NCI-H2196 treated with DMSO at 0.1 percent for 48 hours (cell line): Measurements from ENCODE around the gene SLC22A13.
A peak's percentile ranks its signal among the peaks of the same experiment; 100 is the strongest.
"Not testable (repeated sequence)": the region's sequence is repeated elsewhere in the genome, so short reads cannot be mapped to it uniquely, and the experiment has no call there.

Experiments
- DNase-seq: peaks from one replicate; lab custom pipeline; 2025; ENCODE audit not compliant: unreplicated experiment; lab: John Stamatoyannopoulos, UW

SLC22A13 gene, protein sequence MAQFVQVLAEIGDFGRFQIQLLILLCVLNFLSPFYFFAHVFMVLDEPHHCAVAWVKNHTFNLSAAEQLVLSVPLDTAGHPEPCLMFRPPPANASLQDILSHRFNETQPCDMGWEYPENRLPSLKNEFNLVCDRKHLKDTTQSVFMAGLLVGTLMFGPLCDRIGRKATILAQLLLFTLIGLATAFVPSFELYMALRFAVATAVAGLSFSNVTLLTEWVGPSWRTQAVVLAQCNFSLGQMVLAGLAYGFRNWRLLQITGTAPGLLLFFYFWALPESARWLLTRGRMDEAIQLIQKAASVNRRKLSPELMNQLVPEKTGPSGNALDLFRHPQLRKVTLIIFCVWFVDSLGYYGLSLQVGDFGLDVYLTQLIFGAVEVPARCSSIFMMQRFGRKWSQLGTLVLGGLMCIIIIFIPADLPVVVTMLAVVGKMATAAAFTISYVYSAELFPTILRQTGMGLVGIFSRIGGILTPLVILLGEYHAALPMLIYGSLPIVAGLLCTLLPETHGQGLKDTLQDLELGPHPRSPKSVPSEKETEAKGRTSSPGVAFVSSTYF

DNA sequence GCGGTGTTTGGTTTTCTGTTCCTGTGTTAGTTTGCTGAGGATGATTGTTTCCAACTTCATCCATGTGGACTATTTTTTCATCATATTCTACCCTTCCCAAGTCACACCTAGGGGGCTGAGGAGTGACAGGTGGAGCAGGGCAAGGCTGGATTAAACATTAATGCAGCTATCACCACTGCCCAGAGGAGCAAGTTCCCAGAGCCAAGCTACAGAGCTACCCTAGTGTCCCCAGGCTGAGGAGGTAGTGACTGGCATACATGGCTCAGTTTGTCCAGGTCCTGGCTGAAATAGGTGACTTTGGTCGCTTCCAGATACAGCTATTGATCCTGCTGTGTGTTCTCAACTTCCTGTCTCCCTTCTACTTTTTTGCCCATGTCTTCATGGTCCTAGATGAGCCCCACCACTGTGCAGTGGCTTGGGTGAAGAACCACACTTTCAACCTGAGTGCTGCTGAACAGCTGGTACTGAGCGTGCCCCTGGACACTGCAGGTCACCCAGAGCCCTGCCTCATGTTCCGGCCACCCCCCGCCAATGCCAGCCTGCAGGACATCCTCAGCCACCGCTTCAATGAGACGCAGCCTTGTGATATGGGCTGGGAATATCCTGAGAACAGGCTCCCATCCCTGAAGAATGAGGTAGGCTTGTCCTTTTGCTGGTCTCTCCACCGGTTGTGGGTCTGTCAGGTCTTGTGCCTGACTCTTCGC, at the start of gene SLC22A13:
SLC22A13 (plus strand) TSS at position 209 of the 704 bp plus-strand sequence; CDS start at position 258, 49 bp downstream.
- DNase-seq, result no peak

- no peak for DNase-seq
Measured at GRCh38 chr3:38219609-38220197, 45.9 kb upstream of the SLC22A13 start.

- DNase-seq, result no peak
Measured at GRCh38 chr3:38221005-38221404, 44.6 kb upstream of the SLC22A13 start.

DNA sequence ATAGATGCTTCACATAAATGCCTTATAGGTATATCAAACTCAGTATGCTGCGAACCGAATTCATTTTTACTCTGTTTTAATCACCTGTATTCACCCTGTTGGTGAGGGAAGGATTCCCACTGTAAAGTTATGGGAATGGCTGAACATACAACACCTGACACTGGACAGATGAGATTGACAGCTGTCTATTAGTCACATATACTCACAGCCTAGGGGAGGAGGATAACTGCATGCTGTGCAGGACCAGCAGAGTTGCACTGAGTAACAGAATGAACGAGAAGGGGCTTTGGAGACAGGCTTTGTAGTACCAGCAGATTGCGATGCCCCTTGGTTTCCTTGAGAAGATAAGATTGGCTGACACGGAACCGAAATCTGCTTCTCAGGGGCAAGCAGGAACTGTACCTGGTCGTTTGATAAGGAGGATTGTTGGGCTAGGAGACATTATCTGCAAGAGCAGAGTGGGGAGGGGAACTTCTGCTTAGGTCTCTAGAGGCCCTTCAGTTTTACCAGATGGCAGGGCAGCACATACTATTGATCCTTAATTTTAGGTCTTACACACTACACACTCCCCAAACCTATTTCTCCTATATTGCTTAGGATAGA, 43.5 kb upstream of the SLC22A13 start:
- DNase-seq, result no peak

- DNase-seq, result no peak
Measured at GRCh38 chr3:38224357-38224756, 41.3 kb upstream of the SLC22A13 start.

DNA sequence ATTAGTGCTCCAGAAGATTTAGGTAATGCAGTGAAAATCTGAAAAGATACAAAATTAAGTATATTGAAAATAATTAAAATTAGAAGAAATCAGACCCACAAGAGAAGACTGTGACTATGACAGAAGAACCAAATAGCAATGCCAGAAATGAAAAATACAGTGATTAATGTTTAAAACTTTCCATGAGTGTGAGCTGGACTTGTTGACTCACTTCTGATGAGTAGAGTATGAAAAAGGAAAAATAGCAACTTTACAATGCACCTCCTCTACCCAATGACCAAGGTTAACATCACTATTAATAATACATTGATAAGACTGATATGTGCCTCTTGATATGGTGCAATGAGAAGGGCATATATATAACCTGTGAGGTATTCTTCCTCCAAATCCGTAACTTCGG, 39.3 kb upstream of the SLC22A13 start:
- DNase-seq, result no peak

DNA sequence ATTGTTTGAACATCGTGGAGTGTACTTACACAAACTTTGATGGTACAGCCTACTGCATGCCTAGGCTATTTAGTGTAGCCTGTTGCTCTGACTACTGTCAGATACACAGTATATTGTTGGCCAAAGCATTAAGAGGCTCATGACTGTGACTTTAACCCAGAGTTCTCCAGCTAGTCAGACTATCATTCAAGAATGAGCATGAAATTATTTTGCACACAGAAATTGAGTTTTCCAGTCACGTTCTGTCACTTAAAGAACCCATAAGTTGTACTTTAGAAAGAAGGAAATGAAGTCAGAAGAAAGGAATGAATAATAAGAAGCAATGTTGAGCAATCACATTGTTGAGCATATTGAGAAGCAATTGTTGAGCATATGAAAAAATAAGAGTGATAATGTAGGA, 37.6 kb upstream of the SLC22A13 start:
- DNase-seq, result no peak

GRCh38 chr3:38229036-38229435, 36.6 kb upstream of the SLC22A13 start:
- DNase-seq, result no peak

DNA sequence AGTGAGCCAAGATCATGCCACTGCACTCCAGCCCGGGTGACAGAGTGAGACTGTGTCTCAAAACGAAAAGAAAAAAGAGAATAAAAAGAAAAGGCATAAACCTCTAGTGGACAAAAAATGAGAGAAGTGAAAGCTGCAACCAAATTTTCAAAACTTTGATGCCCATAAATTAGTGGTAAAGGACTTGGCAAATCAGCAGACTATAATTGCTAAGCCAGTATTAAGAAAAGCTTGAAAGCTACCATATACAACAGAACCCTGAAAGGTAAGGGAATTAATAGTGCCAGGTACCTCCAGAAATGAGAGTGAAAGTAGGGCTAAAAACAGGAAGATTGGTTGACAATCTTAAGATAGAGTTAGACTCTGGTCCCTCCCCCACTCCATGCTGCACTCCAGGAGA, 32.9 kb upstream of the SLC22A13 start:
- no peak for DNase-seq

DNA sequence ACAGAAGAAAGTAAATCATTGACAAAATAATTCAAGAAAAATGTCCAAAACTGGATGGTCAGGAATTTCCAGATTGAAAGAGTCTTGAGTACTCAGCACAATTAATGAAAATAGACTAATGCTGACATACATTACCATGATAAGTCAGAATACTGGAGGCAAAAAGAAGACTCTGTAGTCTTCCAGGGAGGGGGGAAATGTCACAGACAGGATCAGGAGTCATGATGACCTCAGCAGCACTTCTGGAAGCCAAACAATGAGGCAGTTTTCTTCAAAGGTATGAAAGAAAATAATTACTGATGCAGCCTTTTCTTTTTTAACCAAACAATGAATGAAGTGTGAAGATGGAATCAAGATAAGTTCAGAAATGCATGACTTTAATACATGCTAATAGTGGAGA, 30.1 kb upstream of the SLC22A13 start:
- no peak for DNase-seq

- no peak for DNase-seq
Measured at GRCh38 chr3:38238416-38239008, 27.1 kb upstream of the SLC22A13 start.

GRCh38 chr3:38242812-38243211, 22.8 kb upstream of the SLC22A13 start:
- DNase-seq, result not testable (repeated sequence)

DNA sequence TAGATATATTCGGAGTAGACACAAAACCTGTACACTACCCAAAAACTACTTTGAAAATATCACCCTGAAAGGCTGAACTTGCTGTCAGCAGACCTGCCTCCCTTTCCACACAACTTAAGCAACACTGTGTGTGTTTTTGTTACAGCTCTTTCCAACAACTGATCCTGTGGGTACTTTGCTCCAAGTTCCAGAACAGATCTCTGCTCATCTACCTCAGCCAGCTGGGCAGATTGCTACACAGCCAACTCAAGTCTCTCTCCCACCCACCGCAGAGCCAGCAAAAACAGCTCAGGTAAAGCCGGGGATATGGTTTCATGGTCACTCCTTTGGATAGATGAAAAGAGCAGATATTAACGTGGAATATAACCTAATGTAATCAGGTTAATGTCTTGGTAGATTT, 19.7 kb upstream of the SLC22A13 start:
- DNase-seq, result no peak

GRCh38 chr3:38247366-38248035, 18.1 kb upstream of the SLC22A13 start:
- peak; percentile 12 for DNase-seq

- no peak for DNase-seq
Measured at GRCh38 chr3:38250198-38250597, 15.4 kb upstream of the SLC22A13 start.

GRCh38 chr3:38251197-38251596, 14.4 kb upstream of the SLC22A13 start:
- no peak for DNase-seq

- DNase-seq, result no peak
Measured at GRCh38 chr3:38253704-38254103, 11.9 kb upstream of the SLC22A13 start.

DNA sequence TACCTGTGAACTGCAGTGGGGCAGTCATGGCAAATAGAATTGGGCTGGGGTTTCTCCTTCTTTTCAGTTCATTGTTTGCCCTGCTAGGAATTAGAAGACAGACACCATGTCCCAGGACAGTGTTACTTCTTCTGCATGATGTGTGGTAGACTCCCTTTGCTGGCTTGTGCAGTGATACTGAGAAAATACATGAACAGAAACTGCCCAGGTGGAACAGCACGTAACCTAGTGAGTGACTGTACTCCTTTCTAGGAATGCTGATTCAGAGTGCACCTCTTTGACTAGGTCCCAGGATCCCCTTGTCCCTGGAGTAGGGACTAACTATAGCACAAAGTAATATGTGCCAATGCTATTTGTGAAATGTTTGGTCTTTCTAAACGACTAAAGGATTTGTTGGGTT, 10.7 kb upstream of the SLC22A13 start:
- DNase-seq, result no peak

DNA sequence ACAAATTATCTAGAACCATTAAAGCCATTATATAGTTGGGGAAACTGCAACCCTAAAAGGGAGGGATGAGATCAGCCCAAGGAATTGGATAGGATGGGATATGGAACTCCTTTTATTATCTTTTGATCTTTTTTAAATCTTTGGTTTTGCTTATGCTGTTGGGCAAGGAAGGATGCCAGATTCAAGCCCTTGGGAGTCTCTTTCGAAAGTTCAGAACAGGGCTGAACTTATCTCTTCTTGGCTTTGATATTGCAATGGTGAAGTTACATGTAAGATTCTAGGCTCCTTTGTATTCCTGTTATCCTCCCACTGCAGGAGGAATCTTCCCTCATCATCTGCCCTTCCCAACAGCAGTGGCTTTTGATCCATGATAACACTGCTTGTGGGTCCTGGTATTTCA, 10.0 kb upstream of the SLC22A13 start:
- DNase-seq, result no peak

DNA sequence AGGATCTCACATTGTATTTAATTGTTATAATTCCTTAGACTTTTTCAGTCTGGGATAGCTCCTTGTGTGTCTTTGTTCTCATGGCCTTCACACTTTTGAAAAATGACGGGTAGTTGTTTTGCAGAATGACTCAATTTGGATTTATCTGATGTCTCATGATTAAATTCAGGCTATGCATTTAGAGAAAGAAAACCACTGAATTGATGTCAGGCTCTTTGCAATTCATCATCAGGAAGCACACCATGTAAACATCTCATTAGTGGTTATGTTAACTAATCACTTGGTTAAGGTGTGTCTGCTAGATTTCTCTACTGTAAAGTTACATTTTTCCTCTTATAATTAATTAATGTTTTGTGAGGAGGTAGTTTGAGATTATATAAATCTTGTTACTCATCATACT, 8.0 kb upstream of the SLC22A13 start:
- DNase-seq, result no peak
